Activated T-cell treated with anti-CD3 and anti-CD28 coated beads for 24 hours (primary cell): Measurements from ENCODE around the gene HIVEP3.
A peak's percentile ranks its signal among the peaks of the same experiment; 100 is the strongest.

Source experiments
- DNase-seq: peaks from one replicate; pipeline ENCODE4 v3.0.0-alpha.2; 2020; ENCODE audit warnings: low read depth

Gene HIVEP3

GRCh38 chr1:41752514-41753170, 166.1 kb downstream of the HIVEP3 start:
- DNase-seq: no peak

- no peak for DNase-seq
Measured at GRCh38 chr1:41751804-41752513, 166.8 kb downstream of the HIVEP3 start.

DNA sequence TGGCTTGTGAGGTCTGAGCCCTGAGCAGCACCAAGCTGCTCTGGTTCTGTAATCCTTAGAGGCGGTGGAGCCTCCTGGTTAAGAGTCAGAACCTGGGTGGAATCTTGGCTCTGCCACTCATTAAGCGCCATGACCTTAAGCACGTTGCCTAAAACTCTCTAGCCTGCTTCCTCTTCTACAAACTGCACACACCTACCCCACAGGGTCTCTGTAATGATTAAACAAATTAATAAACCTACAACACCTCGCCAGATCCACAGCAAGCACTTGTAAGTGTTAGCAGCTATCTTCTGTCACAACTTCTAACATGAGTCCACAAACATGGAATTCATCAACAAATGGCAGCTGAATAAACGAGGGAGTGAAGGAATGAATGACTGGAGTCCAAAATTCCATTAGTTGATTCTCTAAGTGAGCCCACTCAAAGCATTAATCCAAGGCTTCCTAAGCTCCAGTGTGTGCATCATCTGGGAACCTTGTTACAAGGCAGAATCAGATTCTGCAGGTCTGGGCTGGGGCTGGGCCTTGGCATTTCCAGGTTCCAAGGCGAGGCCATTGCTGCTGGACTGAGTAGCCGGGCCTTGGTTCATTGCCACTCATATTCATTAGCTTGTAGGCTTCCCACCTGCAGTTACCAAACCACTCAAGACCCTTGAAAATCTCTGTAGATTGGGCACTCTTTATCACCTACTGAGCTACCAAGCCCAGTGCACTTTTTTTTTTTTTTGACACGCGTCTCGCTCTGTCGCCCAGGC, 168.6 kb downstream of the HIVEP3 start:
- DNase-seq: no peak

GRCh38 chr1:41745022-41745421, 173.7 kb downstream of the HIVEP3 start:
- no peak for DNase-seq

DNA sequence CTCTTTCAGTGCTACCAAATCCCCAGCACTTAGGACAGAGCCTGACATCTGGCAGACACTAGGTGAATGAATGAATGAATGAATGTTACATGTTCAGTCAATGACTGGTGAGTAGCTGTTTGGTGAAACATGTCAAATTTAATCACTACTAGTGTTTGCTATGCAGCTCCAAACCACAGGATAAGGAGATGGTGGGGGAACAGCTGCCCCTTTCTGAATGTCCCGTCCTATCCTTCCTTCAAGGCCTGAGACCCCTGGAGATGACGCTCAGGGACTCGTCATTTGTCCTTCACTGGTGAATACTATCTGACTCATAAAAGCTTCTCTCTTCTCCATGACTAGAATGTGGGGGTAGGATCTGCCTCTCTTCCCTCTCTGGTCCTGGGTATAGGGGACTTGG, 175.4 kb downstream of the HIVEP3 start:
- no peak for DNase-seq

DNA sequence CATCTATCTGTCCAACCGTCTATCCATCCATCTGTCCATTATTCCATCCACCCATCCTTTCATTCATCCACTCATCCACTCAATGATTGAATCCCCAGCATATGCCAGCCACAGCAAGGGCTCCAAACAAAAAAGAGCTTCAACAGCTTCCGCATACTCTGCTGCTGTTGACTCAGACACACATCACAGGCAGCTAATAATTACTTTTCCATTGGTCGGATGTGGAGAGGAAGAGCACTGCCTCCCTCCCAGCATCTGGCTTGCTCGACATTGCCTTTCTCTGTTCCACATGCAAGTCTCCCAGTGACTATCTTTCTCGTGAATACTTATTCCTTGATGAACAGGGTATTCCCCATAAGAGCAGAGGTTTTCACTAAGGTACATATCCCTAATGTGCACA, 176.5 kb downstream of the HIVEP3 start:
- no peak for DNase-seq

GRCh38 chr1:41741244-41741643, 177.5 kb downstream of the HIVEP3 start:
- peak; percentile 42 for DNase-seq

DNA sequence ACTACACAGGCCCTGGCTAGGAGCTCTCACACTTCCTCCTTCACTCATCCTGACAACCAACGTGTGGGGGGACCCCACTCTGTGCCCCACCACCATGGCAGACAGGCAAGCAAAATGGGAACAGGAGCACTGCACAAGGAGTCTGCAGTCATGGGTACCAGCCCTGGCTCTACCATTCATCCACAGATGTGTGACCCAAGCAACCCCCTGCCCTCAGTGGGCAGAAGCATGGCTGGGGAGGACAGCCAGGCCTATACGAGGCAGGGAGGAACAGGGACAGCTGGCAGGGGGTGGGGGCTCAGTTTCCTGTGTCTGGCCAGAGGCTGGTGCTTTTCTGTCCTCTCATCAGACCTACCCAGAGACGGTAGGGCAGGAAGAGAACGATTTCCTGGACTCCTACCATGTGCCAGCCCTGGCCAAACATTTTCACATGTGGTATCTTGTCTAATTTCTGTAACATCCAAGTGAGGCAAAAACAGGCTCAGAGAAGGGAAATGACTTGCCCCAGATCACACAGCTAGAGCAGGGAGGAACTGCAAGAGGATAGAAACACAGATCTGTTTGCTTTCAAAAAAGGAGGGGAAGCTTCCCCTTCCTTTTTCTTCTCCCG, 178.0 kb downstream of the HIVEP3 start:
- DNase-seq: no peak

GRCh38 chr1:41740058-41740457, 178.7 kb downstream of the HIVEP3 start:
- DNase-seq: no peak

DNA sequence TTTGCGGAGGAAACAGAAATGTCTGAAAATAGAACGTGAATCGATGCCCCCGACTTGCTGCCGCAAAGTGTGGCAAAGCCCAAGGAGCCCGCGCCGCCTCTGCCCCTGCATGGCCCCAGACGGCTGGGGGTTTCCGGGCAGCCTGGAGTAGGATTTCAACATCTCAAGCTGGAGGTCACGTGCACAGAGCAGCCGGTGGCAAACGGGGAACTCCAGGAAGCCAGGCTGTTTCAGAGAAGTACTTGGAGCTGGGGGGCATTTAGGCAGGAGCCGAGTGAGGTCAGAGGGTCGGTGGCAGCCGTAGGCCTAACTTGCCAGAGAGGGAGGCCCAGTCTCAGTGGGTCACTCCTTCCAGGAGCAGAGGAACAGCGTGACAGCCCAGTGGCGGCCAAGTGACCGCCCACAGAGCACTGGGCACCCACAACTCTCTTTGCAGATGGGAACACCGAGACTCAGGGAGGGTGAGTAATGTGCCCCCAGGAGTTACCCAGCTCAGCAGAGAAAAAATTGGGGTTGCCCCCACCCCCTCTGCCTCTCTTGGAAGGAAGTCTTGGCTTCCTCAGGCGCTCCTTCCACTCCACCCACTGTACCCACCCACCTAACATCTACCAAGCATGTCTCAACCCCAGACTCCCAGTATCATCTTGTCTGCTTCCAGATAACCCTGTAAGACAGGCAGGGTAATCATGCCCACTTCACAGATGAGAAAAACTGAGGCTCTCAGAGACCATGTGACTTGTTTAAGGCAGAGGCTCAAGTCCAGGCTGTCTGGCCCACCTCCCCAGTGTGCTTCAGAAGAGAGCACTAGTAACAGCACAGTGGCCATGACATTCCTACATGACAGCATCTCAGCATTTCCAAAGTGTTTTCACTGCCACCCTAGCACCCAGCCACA, 179.4 kb downstream of the HIVEP3 start:
- peak; percentile 84 for DNase-seq

DNA sequence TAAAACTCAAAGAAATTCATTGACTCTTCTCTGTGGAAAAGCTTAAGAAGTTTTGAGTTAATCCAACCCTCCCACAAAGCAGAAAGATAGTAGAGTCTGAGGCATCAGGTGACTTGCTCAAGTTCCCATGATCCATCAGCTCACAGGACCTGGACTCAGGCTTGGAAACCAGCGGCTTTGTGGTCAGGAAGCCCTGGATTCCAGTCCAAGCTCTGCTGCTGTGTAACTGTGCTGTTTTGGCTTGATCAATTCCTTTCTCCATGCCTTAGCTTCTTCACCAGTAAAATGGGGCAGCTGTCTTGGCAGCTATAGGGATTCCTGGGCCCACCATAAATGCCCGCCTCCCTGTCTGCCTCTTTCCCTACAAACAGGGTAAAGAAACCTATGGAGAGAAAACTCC, 180.2 kb downstream of the HIVEP3 start:
- no peak for DNase-seq

DNA sequence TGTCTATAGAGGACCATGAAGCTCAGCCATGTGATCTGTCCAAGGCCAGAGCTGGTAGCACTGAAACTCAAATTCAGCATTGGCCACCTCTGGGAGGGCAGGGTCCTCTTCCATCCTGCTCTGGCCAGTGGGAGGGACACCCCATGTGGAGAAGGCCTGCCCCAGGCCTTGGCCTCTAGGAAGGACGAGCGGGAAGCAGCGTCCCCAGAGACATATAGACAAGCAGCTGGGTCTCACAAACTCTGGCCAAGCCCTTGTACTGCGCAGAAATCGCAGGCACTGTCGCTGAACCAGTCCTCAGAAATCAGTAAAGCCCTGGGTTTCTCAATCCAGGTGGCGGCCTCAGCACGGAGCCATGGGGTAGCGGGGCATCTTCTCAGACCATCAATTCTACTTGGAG, 180.7 kb downstream of the HIVEP3 start:
- DNase-seq: no peak

DNA sequence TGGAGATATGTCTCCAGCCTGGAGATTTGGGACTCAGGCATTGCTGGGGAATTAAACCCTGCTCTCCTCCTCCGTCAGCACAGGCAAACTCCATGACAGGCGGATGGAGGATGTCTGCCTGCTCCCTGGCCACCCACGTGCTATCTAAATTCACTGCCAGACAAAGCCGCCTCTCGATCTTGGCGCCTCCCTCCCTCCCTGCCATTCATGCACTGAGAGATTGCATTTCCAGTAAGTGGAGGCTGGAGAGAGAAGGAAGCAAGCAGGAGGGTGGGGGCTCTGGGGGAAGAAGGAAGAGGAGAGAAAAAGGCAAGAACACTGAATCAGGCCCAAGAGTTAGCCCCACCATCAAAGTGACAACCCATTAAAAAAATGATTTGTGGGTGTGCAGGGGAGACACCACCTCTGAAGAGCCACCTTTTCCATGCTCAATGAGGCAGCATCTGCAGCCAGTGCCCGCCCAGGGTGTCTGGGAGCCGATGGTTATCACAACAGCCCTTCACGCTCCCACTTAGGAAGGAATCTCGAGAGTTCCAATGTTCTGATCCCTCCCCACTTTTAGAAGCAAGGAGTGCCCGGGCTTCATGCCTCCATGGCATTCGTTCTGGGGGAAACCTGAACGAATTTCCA, 183.0 kb downstream of the HIVEP3 start:
- DNase-seq: no peak

DNA sequence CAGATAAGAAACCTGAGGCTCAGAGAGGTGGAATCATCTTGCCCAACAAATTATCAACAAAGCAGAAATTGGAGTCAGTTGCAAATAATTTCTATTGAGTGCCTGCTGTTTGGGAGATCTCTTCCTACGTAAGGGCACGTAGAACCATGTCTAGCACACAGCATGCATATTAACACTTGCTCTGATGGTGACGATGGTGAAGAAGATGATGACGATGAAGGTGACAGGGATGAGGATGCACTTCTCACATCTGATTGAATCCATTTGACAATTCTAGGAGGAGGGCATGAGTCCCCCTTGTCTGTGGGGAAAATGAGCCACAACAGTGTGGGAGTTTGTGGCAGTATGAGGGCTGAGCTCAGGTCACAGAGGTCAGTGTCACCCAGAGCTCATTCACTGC, 183.6 kb downstream of the HIVEP3 start:
- no peak for DNase-seq

DNA sequence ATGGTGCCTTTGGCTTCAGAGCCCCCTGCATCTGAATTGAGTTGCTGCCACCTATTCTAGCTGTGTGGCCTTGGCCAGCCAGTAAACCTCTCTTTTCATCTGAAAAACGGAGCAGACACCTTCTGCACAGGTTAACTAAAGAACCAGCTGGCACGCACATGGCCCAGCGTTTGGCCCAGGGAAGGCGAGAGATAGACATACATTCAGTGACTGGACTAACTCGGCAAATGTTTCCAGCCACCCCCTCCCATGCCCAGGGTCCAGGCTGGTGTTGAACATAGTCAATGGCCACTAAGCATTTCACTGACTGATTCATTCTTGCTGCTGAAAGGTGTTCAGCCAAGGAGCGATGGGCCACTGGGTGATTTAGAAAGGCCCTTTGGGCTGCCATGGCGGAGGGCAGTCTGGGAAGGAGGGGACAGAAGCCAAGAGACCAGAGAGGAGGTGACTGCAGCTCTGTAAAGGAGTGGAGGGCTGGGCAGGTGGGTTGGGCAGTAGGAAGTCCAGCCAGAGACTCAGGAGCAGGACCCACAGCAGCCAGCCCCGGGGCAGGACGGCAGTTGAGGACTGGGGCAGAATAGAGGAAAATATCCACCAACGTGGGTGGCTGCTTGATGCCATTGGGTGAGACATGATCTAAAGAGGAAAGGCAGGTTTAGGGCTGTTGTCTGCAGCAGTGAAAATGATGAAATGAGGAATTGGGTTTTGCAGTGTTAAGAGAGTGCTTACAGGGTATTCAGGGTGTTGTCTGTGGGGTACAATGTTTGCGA, 184.3 kb downstream of the HIVEP3 start:
- DNase-seq: no peak

GRCh38 chr1:41733725-41734124, 185.0 kb downstream of the HIVEP3 start:
- no peak for DNase-seq

DNA sequence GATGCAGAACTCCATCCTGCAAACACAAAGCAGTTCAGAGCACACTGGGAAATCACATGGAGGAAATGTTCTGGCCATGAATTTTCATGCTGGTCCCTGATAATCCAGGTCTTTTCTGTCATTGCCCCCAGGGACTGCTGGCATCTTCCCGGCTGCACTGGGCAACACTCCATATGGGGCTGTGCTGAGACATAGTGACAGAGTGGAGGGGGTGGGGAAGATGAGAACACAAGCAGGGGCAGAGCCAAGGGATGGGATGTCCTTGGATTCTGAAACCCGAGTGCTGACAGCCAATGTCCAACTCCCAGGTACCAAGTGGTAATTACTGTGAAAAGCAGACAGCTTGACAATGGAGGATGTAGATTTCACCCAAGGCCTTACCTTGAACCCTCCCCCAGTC, 185.7 kb downstream of the HIVEP3 start:
- no peak for DNase-seq

DNA sequence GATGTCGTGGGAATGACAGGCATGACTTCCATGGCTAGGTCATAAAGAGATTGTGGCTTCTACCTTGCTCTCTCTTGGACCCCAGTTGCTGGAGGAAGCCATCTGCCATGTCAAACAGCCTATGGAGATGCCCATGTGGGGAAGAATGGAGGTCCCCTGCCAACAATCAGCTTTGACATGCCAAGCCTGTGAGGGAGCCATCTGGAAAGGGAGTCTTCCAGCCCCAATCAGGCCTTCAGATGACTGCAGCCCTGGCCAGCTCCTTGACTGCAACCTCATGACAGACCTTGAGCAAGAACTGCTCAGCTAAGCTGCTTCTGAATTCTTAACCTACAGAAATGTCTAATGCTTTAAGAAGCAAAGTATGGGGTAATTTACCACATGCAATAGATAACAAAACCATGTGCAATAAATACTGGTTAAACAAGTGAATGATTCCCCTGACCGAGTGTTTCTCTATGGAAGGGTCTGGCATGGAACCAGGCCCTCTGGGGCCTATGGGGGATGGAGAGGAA, 187.1 kb downstream of the HIVEP3 start:
- DNase-seq: no peak

GRCh38 chr1:41730806-41731205, 187.9 kb downstream of the HIVEP3 start:
- DNase-seq: no peak
